Measurements from ENCODE around the gene SLC5A12.

SLC5A12 gene

DNA sequence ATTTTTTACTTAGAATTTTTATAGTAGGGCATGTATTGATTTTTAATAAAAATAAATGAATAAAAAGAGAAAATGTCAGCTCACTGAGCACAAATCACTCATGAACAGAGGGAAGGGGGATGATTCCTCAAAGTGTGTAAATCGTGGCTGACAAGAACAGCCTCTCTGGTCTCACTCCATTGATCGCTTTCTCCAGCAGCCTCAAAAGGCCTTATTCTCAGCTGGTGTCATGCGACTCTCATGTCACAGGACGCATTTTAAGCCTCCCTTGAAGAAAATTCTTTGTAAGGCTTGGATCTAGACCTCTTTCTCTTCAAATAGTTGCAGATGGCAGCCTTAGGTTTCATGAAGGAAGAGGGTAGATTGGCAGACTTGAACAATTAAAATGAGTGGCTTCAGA lies 33.9 kb upstream of the SLC5A12 start:
- no peak overlapping the region for H3K4me3 ChIP-seq (ENCODE audit: insufficient read depth, low read length, poor library complexity, severe bottlenecking)
- H2AFZ ChIP-seq (ENCODE audit: low read depth, low read length, severe bottlenecking): no peak overlapping the region
- no peaks in the 10 kb centered on the region for H3F3A ChIP-seq (ENCODE audit: insufficient read depth)
- TF ChIP-seq CTCF (IDR thresholded peaks at IDR 0.05; ENCODE audit: insufficient read depth, low read length, poor library complexity, severe bottlenecking) (no peak), EZH2phosphoT487 (conservative IDR thresholded peaks at IDR 0.05; ENCODE audit: low read length) (no peak)
- H3K9me3 ChIP-seq (ENCODE audit: insufficient read depth, low read length): no peaks in the 10 kb centered on the region
- H3K4me2 ChIP-seq (ENCODE audit: low read depth, low read length, poor library complexity, severe bottlenecking): no peak overlapping the region
- H3K79me2 ChIP-seq (ENCODE audit: insufficient read depth, low read length): no peaks in the 10 kb centered on the region
- no peaks in the 10 kb centered on the region for H3K27me3 ChIP-seq (ENCODE audit: low read length)
- H3K9me2 ChIP-seq (replicated peaks; ENCODE audit: insufficient read depth, low read length): no peaks in the 10 kb centered on the region
- H3K27ac ChIP-seq (ENCODE audit: low read depth, low read length): no peak overlapping the region
- H3K9ac ChIP-seq (ENCODE audit: low read length): no peak overlapping the region
- H4K20me1 ChIP-seq (ENCODE audit: low read depth, low read length): no peaks in the 10 kb centered on the region
- H3K36me3 ChIP-seq (ENCODE audit: low read length): no peaks in the 10 kb centered on the region

DNA sequence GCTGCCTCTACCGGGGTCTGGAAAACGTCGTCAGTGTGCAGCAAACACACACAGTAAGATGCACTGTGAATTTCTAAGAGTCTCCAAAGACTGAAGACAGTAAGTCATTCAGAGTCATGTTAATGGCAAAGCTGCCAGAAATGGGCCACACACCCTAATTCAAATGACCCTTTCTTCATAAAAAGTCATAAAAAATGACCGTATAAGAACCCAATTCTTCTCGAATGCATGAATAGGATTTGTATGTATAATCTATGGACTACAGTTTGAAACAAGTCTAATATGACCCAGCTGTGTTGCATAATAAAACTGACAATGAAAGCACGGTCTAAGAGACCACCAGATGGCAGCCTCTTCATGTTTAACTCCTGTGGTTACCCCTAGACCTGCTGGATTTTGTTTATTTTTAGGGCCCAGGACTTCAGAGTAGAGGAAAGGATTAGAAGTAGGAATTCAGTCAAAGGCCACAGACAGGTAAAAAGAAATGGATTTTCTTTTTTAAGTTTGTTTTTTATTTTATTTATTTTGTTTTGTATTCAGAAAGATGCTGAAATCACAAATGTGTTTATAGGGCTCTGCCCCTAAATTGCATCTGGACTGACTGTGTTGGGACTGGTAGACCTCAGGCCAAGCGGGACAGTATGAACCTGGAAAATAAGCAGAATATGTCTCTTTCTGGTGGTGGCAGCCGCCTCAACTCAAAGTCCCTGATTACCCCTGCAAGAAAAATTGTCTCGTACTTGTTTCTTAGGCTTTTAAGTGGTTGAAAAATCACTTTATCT lies 32.1 kb upstream of the SLC5A12 start:
- Histone ChIP-seq H3K27ac (ENCODE audit: low read depth, low read length) (no peak overlapping the region), H3K9me3 (ENCODE audit: insufficient read depth, low read length) (no peaks in the 10 kb centered on the region), H3K4me3 (ENCODE audit: insufficient read depth, low read length, poor library complexity, severe bottlenecking) (no peak overlapping the region), H4K20me1 (ENCODE audit: low read depth, low read length) (no peaks in the 10 kb centered on the region), H2AFZ (ENCODE audit: low read depth, low read length, severe bottlenecking) (no peak overlapping the region), H3F3A (ENCODE audit: insufficient read depth) (no peaks in the 10 kb centered on the region), H3K9me2 (replicated peaks; ENCODE audit: insufficient read depth, low read length) (no peaks in the 10 kb centered on the region), H3K36me3 (ENCODE audit: low read length) (no peaks in the 10 kb centered on the region), H3K27me3 (ENCODE audit: low read length) (no peaks in the 10 kb centered on the region), H3K79me2 (ENCODE audit: insufficient read depth, low read length) (no peaks in the 10 kb centered on the region), H3K9ac (ENCODE audit: low read length) (no peak overlapping the region), H3K4me2 (ENCODE audit: low read depth, low read length, poor library complexity, severe bottlenecking) (no peak overlapping the region)
- no peak for TF ChIP-seq EZH2phosphoT487 (conservative IDR thresholded peaks at IDR 0.05; ENCODE audit: low read length)
- TF ChIP-seq CTCF (IDR thresholded peaks at IDR 0.05; ENCODE audit: insufficient read depth, low read length, poor library complexity, severe bottlenecking): peak; percentile 46

GRCh38 chr11:26749927-26750326 lies 28.1 kb upstream of the SLC5A12 start:
- no peak overlapping the region for H3K9ac ChIP-seq (ENCODE audit: low read length)
- no peaks in the 10 kb centered on the region for H3K79me2 ChIP-seq (ENCODE audit: insufficient read depth, low read length)
- no peaks in the 10 kb centered on the region for H3K36me3 ChIP-seq (ENCODE audit: low read length)
- H3K9me3 ChIP-seq (ENCODE audit: insufficient read depth, low read length): no peaks in the 10 kb centered on the region
- H3K27me3 ChIP-seq (ENCODE audit: low read length): no peaks in the 10 kb centered on the region
- H3K4me2 ChIP-seq (ENCODE audit: low read depth, low read length, poor library complexity, severe bottlenecking): no peak overlapping the region
- no peaks in the 10 kb centered on the region for H3K9me2 ChIP-seq (replicated peaks; ENCODE audit: insufficient read depth, low read length)
- no peaks in the 10 kb centered on the region for H4K20me1 ChIP-seq (ENCODE audit: low read depth, low read length)
- H2AFZ ChIP-seq (ENCODE audit: low read depth, low read length, severe bottlenecking): no peak overlapping the region
- H3F3A ChIP-seq (ENCODE audit: insufficient read depth): no peaks in the 10 kb centered on the region
- no peak overlapping the region for H3K4me3 ChIP-seq (ENCODE audit: insufficient read depth, low read length, poor library complexity, severe bottlenecking)
- H3K27ac ChIP-seq (ENCODE audit: low read depth, low read length): no peak overlapping the region
- TF ChIP-seq EZH2phosphoT487 (conservative IDR thresholded peaks at IDR 0.05; ENCODE audit: low read length): no peak
- TF ChIP-seq CTCF (IDR thresholded peaks at IDR 0.05; ENCODE audit: insufficient read depth, low read length, poor library complexity, severe bottlenecking): no peak
